Measurements from ENCODE around the gene THAP6.

DNA sequence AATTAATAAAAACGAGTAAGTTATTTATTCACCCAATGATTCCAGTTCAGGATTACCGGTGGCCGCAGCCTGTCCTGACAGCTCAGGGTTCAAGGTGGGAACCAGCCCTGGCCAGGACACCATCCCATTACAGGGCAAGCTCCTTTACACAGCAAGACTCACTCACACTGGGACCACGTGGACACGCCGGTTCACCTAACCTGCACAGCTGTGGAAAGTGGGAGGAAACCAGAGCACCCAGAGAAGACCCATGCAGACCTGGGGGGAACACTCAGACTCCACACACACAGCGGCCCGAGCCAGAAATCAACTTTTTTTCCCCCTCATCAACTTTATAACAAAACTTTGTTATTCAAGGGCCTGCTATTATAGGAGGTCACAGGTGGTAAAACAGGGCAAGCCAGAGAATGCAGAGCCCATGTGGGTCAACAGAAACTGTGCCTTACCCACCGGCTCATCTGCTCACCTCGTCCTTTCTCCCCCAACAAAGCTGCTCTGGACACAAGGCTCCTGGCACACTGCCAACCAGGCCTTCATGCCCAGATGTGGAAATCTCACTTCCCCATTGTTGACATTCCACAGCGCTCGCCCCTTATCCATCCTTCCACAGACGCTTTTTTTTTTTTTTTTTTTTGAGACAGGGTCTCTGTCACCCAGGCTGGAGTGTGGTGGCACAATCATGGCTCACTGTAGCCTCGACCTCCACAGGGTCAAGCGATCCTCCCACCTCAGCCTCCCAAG lies 33.5 kb downstream of the THAP6 start:
- TF ChIP-seq, protein P1, sequence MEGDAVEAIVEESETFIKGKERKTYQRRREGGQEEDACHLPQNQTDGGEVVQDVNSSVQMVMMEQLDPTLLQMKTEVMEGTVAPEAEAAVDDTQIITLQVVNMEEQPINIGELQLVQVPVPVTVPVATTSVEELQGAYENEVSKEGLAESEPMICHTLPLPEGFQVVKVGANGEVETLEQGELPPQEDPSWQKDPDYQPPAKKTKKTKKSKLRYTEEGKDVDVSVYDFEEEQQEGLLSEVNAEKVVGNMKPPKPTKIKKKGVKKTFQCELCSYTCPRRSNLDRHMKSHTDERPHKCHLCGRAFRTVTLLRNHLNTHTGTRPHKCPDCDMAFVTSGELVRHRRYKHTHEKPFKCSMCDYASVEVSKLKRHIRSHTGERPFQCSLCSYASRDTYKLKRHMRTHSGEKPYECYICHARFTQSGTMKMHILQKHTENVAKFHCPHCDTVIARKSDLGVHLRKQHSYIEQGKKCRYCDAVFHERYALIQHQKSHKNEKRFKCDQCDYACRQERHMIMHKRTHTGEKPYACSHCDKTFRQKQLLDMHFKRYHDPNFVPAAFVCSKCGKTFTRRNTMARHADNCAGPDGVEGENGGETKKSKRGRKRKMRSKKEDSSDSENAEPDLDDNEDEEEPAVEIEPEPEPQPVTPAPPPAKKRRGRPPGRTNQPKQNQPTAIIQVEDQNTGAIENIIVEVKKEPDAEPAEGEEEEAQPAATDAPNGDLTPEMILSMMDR (conservative IDR thresholded peaks at IDR 0.05 in 1 of 2, IDR thresholded peaks at IDR 0.05 in 1 of 2; ENCODE audit: extremely low read depth in 1 of 2, insufficient read depth in 1 of 2, low read depth in 1 of 2, low read length in 2 of 2) = no peak
- TF ChIP-seq EZH2 (IDR thresholded peaks at IDR 0.05; ENCODE audit: borderline replicate concordance, low read length) = no peak

Measured in mammary epithelial cell (primary cell).